Activated T-helper 1 cell treated with Interleukin-2 at 50 U/mL for 16 hours (primary cell): ENCODE measurements around the gene UIMC1.
"Not testable (repeated sequence)": the region's sequence is repeated elsewhere in the genome, so short reads cannot be mapped to it uniquely, and the experiment has no call there.

Experiments used
- DNase-seq: peaks from one replicate; pipeline ENCODE4 v3.0.0-alpha.2; 2020; ENCODE audit warnings: low read depth

Gene UIMC1

GRCh38 chr5:177006265-177006972 lies at the start of gene UIMC1:
UIMC1 (minus strand) TSS chr5:177006779; CDS start chr5:176982615, 24,164 bp downstream.
- peak; percentile 84 for DNase-seq

- DNase-seq: no peak
Observed at GRCh38 chr5:177049285-177049684, 42.7 kb upstream of the UIMC1 start.

GRCh38 chr5:177048531-177048930 lies 42.0 kb upstream of the UIMC1 start:
- DNase-seq: not testable (repeated sequence)

GRCh38 chr5:177045631-177046030 lies 39.1 kb upstream of the UIMC1 start:
- DNase-seq: no peak

GRCh38 chr5:177044641-177045040 lies 38.1 kb upstream of the UIMC1 start:
- DNase-seq: no peak

GRCh38 chr5:177043958-177044357 lies 37.4 kb upstream of the UIMC1 start:
- no peak for DNase-seq

- DNase-seq: no peak
Observed at GRCh38 chr5:177043114-177043513, 36.5 kb upstream of the UIMC1 start.

- no peak for DNase-seq
Observed at GRCh38 chr5:177041936-177042335, 35.4 kb upstream of the UIMC1 start.

- no peak for DNase-seq
Observed at GRCh38 chr5:177040814-177041420, 34.3 kb upstream of the UIMC1 start.

- no peak for DNase-seq
Observed at GRCh38 chr5:177036921-177037320, 30.3 kb upstream of the UIMC1 start.

GRCh38 chr5:177036443-177036842 lies 29.9 kb upstream of the UIMC1 start:
- DNase-seq: no peak

- DNase-seq: no peak
Observed at GRCh38 chr5:177035976-177036375, 29.4 kb upstream of the UIMC1 start.

- DNase-seq: no peak
Observed at GRCh38 chr5:177029498-177029897, 22.9 kb upstream of the UIMC1 start.

GRCh38 chr5:177027665-177028064 lies 21.1 kb upstream of the UIMC1 start:
- DNase-seq: no peak

- no peak for DNase-seq
Observed at GRCh38 chr5:177025101-177025601, 18.6 kb upstream of the UIMC1 start.

GRCh38 chr5:177024559-177024958 lies 18.0 kb upstream of the UIMC1 start:
- no peak for DNase-seq

- no peak for DNase-seq
Observed at GRCh38 chr5:177023303-177023664, 16.7 kb upstream of the UIMC1 start.

- DNase-seq: peak; percentile 82
Observed at GRCh38 chr5:177022386-177023302, 16.1 kb upstream of the UIMC1 start, which contains the start of gene ZNF346. ZNF346 (plus strand) TSS chr5:177022696; CDS start chr5:177022739, 43 bp downstream.

GRCh38 chr5:177020033-177020432 lies 13.5 kb upstream of the UIMC1 start:
- no peak for DNase-seq

- DNase-seq: no peak
Observed at GRCh38 chr5:177018341-177018740, 11.8 kb upstream of the UIMC1 start.

- DNase-seq: no peak
Observed at GRCh38 chr5:177015156-177015555, 8.6 kb upstream of the UIMC1 start.

GRCh38 chr5:177010153-177010552 lies 3.6 kb upstream of the UIMC1 start:
- no peak for DNase-seq

- DNase-seq: no peak
Observed at GRCh38 chr5:177008716-177009115, 2.1 kb upstream of the UIMC1 start.
